GM20431 (cell line): ENCODE data around the gene GOLPH3.
"Not testable (repeated sequence)": the region's sequence is repeated elsewhere in the genome, so short reads cannot be mapped to it uniquely, and the experiment has no call there.

Source experiments
- in situ Hi-C: fragments of 300-500 bp; cut with MseI, MboI; formaldehyde crosslinking; loops from one replicate; pipeline ENCODE4 v1.15.0; 2020; ENCODE audit warnings: low sequenced_read_pairs; ENCODE audit not compliant: unreplicated experiment

The GOLPH3 gene

GRCh38 chr5:32172186-32172911 lies 1.8 kb downstream of the GOLPH3 start:
- in situ Hi-C loops, result not testable (repeated sequence)

GRCh38 chr5:32170303-32171151 lies 3.6 kb downstream of the GOLPH3 start:
- in situ Hi-C loops, result no loop called here

DNA sequence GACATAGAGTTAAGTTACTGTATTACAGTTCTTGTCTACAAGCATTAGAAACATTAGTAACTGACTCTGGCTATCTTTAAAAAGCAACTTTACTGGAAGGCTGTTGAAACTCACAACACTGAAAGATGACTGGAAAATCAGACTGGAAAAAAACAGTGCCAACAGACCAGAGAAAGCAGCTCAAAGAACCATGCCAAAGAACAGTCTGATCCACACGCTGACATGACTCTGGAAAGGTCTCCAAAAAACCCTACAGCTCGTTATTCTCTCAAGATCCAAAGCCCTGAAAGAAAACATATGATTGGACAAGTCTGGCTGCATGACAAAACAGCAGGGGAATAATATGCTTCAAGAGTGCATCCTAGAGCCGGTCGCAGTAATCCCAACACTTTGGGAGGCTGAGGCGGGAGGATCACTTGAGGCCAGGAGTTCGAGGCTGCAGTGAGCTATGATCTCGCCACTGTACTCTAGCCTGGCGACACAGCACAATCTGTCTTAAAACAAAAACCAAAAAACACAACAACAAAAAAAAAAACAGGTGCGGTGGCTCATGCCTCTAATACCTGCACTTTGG lies 5.6 kb downstream of the GOLPH3 start:
- in situ Hi-C loops, result no loop called here

DNA sequence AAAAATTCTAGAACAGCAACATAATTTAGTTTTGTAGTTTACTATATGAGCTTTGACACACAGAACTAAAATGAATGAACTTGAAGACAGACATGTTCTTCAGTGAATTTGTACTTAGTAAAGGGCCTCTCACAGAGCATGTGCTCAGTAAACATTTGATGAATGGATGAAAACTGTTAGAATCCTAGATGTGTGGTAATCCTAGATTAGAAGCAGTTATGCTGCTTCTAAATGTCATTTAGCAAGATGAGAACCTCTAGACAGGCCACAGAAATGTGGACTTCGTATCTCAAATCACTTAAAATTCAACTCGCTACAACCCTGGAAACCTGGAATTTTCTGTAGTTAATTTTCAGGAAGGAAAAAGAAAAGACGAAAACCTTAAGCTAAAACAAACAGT lies 8.5 kb downstream of the GOLPH3 start:
- in situ Hi-C loops, result no loop called here

DNA sequence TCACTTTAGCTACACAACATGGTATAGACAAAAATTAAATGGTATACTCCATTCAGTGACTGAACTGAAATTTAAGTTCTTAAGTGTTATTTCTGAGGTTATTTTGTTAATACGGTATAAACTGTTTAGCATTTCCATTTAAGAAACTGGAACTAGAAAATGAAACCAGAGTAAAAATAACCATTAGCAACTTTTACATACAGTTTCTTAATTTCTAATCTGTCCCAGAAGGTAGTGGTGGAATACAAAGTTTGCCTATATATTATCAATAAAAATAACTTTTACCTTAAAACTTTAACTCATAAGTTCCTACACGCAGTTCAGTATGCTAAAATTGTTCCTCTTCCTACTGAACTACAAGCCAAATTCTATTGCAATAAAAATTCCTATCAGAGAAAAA lies 10.3 kb downstream of the GOLPH3 start:
- in situ Hi-C loops, result no loop called here

DNA sequence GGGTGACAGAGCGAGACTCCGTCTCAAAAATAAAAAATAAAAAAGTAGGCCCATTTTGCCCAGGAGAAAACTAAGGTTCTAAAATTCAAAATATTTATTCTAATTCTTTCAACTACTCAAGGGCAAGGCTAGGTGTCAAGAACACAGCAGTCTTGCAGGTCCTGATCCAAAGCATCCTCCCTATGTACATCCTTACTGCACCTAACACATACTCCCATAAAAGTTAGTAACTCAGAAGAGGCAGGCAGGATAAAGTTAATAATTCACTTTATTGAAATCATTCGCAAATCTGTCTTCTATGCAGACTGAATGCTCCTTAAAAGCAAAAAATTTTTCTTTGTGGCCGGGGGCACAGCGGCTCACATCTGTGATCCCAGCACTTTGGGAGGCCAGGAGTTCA lies 11.1 kb downstream of the GOLPH3 start:
- in situ Hi-C loops, result no loop called here

DNA sequence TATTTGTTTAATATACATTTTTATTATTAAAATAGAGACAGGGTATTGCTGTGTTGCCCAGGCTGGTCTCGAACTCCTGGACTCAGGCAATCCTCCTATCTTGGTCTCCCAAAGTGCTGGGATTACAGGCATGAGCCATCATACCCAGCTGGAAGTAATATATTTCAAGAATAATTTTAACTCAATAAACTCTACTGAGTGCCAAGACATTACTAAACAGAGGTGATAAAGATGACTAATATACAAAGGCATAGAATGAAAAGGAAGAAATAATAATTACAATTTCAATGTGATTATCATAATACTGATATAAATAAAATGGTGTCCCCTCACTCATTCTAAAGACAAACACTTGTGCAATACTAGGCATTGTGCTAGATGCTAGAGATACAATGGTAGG lies 13.9 kb downstream of the GOLPH3 start:
- in situ Hi-C loops, result no loop called here

GRCh38 chr5:32159328-32160072 lies 14.6 kb downstream of the GOLPH3 start:
- in situ Hi-C loops, result no loop called here

- in situ Hi-C loops, result no loop called here
Measured at GRCh38 chr5:32158679-32158975, 15.5 kb downstream of the GOLPH3 start.

DNA sequence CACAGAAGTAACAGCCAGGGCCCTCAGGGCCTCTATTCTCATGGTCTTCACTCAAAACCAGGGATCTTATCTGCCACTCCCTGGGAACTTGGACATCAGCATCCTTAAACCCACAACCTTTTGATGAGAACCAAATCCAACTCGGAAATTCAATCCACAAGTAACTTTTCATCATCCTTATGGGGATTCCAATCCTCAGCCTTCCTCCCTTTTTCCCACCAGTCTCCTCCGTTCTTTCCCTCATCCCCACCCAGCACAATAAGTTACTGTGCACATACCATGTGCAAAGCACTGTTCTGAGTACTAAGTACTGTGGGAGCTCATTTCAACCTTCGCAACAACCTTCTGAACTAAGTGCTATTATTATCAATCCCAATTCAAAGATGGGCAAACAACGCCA lies 17.0 kb downstream of the GOLPH3 start:
- in situ Hi-C loops, result no loop called here

GRCh38 chr5:32156635-32157034 lies 17.5 kb downstream of the GOLPH3 start:
- in situ Hi-C loops, result no loop called here

DNA sequence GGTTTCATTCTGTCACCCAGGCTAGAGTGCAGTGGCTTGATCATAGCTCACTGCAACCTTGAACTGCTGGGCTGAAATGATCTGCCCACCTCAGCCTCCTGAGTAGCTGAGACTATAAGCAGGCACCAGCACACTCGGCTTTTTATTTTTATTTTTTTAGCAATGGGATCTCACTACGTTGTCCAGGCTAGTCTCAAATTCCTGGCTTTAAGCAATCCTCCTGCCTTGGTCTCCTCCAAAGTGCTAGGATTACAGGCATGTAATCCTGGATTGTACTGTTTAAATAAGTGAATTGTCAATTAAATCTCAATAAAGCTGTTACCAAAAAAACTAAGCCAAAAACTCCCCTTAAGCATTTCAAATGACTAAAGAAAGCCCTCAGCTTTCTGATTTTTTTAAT lies 18.9 kb downstream of the GOLPH3 start:
- in situ Hi-C loops, result no loop called here

DNA sequence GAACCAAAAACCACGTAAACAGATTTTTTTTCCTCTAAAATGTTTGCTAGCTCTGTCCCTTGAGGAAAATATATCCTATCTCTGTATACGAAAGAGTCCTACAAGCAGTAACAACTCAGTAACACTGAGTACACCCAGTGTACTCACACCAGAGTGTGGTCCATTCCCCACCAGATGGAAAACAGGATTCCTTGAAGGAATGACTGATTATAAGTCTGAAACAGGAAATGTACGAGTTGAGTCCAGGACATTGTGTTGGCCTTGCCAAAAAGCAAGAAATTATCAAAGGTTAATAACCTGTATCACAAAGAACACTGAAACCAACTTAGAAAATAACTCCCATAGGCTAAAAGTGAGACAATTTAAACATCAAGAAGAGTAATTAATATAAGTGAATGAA lies 20.4 kb downstream of the GOLPH3 start:
- in situ Hi-C loops, result no loop called here

GRCh38 chr5:32151198-32151597 lies 22.9 kb downstream of the GOLPH3 start:
- in situ Hi-C loops, result no loop called here

DNA sequence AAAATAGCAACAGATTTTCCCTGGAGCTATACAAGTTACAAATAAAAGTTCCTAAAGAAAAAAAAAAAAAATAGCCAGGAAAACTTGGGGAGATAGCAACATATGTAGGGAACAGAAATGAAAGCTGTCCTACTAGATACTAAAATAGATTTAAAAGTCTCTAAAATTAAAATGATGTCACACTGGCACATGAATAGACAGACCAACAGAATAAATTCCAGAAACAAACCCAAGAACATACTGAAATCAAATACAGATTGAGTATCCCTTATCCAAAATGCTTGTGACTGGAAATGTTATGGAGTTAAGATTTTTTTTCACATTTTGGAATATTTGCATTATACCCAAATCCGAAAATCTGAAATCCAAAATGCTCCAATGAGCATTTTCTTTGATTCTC lies 23.8 kb downstream of the GOLPH3 start:
- in situ Hi-C loops, result no loop called here

DNA sequence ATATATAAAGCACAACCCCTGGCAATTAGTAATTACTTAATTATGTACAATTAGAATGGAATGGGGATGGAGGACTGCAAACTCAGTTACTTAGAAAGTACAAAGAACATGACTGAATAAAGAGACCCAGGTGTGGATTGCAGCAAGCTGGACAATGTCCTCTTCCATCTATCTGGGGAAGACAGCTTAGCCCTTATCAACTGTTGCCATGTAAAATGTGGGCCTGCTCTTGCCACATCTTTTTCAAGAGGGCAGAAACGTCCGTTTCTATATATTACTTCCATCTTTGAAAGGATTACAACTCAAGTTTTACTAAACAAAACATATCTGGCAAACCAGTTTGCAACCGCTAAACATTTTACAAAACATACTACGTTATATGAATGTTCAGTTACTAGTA lies 26.2 kb downstream of the GOLPH3 start:
- in situ Hi-C loops, result no loop called here

- in situ Hi-C loops, result no loop called here
Measured at GRCh38 chr5:32147236-32147635, 26.9 kb downstream of the GOLPH3 start.

- in situ Hi-C loops, result no loop called here
Measured at GRCh38 chr5:32145378-32145777, 28.7 kb downstream of the GOLPH3 start.

DNA sequence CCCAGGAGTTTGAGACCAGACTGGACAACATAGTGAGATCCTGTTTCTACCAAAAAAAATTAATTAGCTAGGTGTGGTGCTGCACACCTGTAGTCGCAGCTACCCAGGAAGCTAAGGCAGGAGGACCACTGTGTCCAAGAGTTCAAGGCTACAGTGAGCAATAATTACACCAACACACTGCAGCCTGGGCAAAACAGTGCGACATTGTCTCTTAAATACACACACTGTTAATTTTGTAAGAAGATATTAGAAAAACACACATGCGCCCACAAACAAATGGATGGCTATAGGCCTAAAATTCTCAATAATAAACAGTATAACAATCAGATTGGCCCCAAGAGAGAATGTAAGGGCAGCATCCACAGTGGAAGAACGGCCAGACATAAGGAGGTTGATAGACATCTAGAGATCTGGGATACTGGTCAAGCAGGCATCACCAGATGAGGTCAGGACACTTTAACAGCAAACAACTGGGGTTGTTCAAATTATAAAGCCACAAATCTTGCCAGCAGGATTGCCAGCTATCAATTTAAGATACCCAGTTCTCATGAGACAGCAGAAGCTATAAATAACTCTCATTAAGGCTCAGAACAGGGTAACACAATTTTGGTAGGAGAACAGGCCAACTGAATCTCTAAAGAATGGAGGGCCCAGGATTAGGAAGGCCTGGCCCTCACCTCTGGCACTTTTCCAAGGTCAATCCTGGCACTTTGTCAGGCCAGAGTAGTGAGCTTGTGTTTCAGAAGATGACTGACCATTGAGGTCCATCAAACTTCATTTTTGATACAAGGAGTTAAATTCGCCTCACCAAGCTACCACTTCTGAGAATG lies 29.5 kb downstream of the GOLPH3 start:
- in situ Hi-C loops, result no loop called here
